A375 (cell line): ENCODE measurements around the gene SLC25A23. TPM values are rescaled to one million over a fixed set of nuclear protein-coding genes. Genes with fewer than 3 reads are reported as not detected.

Experiments used
- small RNA-seq: library from RNA; depleted of rRNA; stranded (forward); fragments of <200 nt; gene quantifications from one replicate; pipeline ENCODE3, GENCODE V24; 2014
- total RNA-seq: library from RNA; depleted of rRNA; stranded (reverse); fragments of >200 nt; shearing (Covaris generic); gene quantifications from 2 replicates; pipeline ENCODE4 v1.2.3, GENCODE V29; 2014; rRNA removed

Gene SLC25A23
- 17.0 and 18.0 TPM in 2 replicates for total RNA-seq

GRCh38 chr19:6459262-6460098 lies at the start of gene SLC25A23:
TSS of gene SLC25A23 (minus strand) at chr19:6459792. CDS start at chr19:6459628, 164 bp downstream.

GRCh38 chr19:6501740-6502648 lies 42.4 kb upstream of the SLC25A23 start, which contains the start of gene TUBB4A:
TSS of gene TUBB4A (minus strand) at chr19:6502309. CDS start at chr19:6502212, 97 bp downstream.

GRCh38 chr19:6481541-6482342 lies 22.1 kb upstream of the SLC25A23 start, which contains the start of gene DENND1C:
TSS of gene DENND1C (minus strand) at chr19:6481787. CDS start at chr19:6481695, 92 bp downstream.

GRCh38 chr19:6464070-6464873 lies 4.7 kb upstream of the SLC25A23 start, which contains the start of gene CRB3:
TSS of gene CRB3 (plus strand) at chr19:6464271. CDS start at chr19:6464702, 431 bp downstream.

GRCh38 chr19:6433663-6434062 lies 25.9 kb downstream of the SLC25A23 start, which contains the start of gene SLC25A41:
TSS of gene SLC25A41 (minus strand) at chr19:6433763. CDS start at chr19:6433693, 70 bp downstream.

GRCh38 chr19:6424195-6424938 lies 35.2 kb downstream of the SLC25A23 start, which contains the start of gene KHSRP:
TSS of gene KHSRP (minus strand) at chr19:6424811. CDS start at chr19:6424701, 110 bp downstream.

GRCh38 chr19:6393074-6393982 lies 66.3 kb downstream of the SLC25A23 start, which contains the start of gene GTF2F1:
TSS of gene GTF2F1 (minus strand) at chr19:6393164. CDS start at chr19:6392995, 169 bp downstream.

Small RNA genes lying within 50 kb of the gene (small RNA-seq; reads per million reads assigned to genes)
- gene AC010503.2, result not detected
- gene MIR6790, result not detected

Other genes starting within 250 kb of the SLC25A23 start
- 20.4 and 25.9 TPM in 2 replicates for gene MLLT1, start 179.8 kb downstream of the SLC25A23 start, total RNA-seq
- not detected in 2 replicates for gene ACER1, start 126.2 kb downstream of the SLC25A23 start, total RNA-seq
- gene CLPP, start 98.3 kb downstream of the SLC25A23 start, total RNA-seq, result 119 and 122 TPM in 2 replicates
- 26.5 and 34.5 TPM in 2 replicates for gene ALKBH7, start 87.0 kb downstream of the SLC25A23 start, total RNA-seq
- 1.2 TPM in 2 replicates for gene PSPN, start 83.9 kb downstream of the SLC25A23 start, total RNA-seq
- 92.5 and 96.0 TPM in 2 replicates for gene GTF2F1, start 66.6 kb downstream of the SLC25A23 start, total RNA-seq
- gene KHSRP, start 35.0 kb downstream of the SLC25A23 start, total RNA-seq, result 216 and 257 TPM in 2 replicates
- gene SLC25A41, start 26.0 kb downstream of the SLC25A23 start, total RNA-seq, result not detected in 2 replicates
- not detected in 2 replicates for gene CRB3, start 4.5 kb upstream of the SLC25A23 start, total RNA-seq
- not detected in 2 replicates for gene DENND1C, start 22.0 kb upstream of the SLC25A23 start, total RNA-seq
- 0.60 and 0.85 TPM in 2 replicates for gene TUBB4A, start 42.5 kb upstream of the SLC25A23 start, total RNA-seq
- 11.8 and 12.5 TPM in 2 replicates for gene TNFSF9, start 71.2 kb upstream of the SLC25A23 start, total RNA-seq
- 93.9 and 116 TPM in 2 replicates for gene CD70, start 131.4 kb upstream of the SLC25A23 start, total RNA-seq
- gene TNFSF14, start 210.4 kb upstream of the SLC25A23 start, total RNA-seq, result not detected in 2 replicates